ENCODE results near the gene PTPRA.
"Not testable (repeated sequence)": the region's sequence is repeated elsewhere in the genome, so short reads cannot be mapped to it uniquely, and the experiment has no call there.

The PTPRA gene

GRCh38 chr20:3071610-3072529, 198.6 kb downstream of the PTPRA start, which contains the start of gene OXT:
OXT (plus strand) TSS chr20:3071620; CDS start chr20:3071656, 36 bp downstream.
- POLR2A ChIA-PET, result no interaction called here
- no peak for TF ChIP-seq CTCF (IDR thresholded peaks at IDR 0.05; ENCODE audit: control extremely low read depth, extremely low read depth, low read depth, missing control alignments)
- CTCF ChIA-PET, result interaction anchor here (1.1 to 1.9 kb wide), 2 partner anchors 18 to 25 kb away, joined by 4 to 8 read pairs; no protein-coding TSS in a partner anchor
- DNase-seq (ENCODE audit: extremely low spot score), result peak; percentile 34

GRCh38 chr20:3072530-3073250, 199.4 kb downstream of the PTPRA start:
- POLR2A ChIA-PET, result interaction anchor here (0.6 kb wide), 2 partner anchors 22 to 807 kb away, joined by 3 to 5 read pairs; no protein-coding TSS in a partner anchor
- no peak for TF ChIP-seq CTCF (IDR thresholded peaks at IDR 0.05; ENCODE audit: control extremely low read depth, extremely low read depth, low read depth, missing control alignments)
- DNase-seq (ENCODE audit: extremely low spot score), result no peak
- CTCF ChIA-PET, result interaction anchor here (1.1 to 1.9 kb wide), 2 partner anchors 19 to 24 kb away, joined by 4 to 8 read pairs; no protein-coding TSS in a partner anchor

- ChIA-PET POLR2A (interaction anchor here (0.6 kb wide), 1 partner anchor 22 kb away, joined by 3 read pairs; no protein-coding TSS in a partner anchor), CTCF (interaction anchor here (1.1 to 1.9 kb wide), 2 partner anchors 19 to 23 kb away, joined by 4 to 8 read pairs; no protein-coding TSS in a partner anchor)
- not testable (repeated sequence) for DNase-seq (ENCODE audit: extremely low spot score)
Measured at GRCh38 chr20:3073251-3073643, 200.0 kb downstream of the PTPRA start.

- no peak for DNase-seq (ENCODE audit: extremely low spot score)
- ChIA-PET POLR2A (no interaction called here), CTCF (interaction anchor here (0.8 to 2.0 kb wide), 3 partner anchors 14 to 203 kb away, joined by 3 to 5 read pairs (median 3); no protein-coding TSS in a partner anchor)
- no peak for TF ChIP-seq CTCF (IDR thresholded peaks at IDR 0.05; ENCODE audit: control extremely low read depth, extremely low read depth, low read depth, missing control alignments)
Measured at GRCh38 chr20:3074812-3075211, 201.5 kb downstream of the PTPRA start.

- POLR2A ChIA-PET; DNase-seq (ENCODE audit: extremely low spot score): not testable (repeated sequence)
- CTCF ChIA-PET, result interaction anchor here (0.8 to 2.0 kb wide), 2 partner anchors 15 to 22 kb away, joined by 3 to 5 read pairs; no protein-coding TSS in a partner anchor
Measured at GRCh38 chr20:3075315-3075714, 202.0 kb downstream of the PTPRA start.

- POLR2A ChIA-PET, result no interaction called here
Measured at GRCh38 chr20:3077618-3078134, 204.4 kb downstream of the PTPRA start.

More at GRCh38 chr20:3077618-3078134, 204.4 kb downstream of the PTPRA start:
- CTCF ChIA-PET, result interaction anchor here (0.9 to 1.3 kb wide), 4 partner anchors 10 to 239 kb away, joined by 3 to 4 read pairs (median 4); no protein-coding TSS in a partner anchor
- TF ChIP-seq CTCF (IDR thresholded peaks at IDR 0.05; ENCODE audit: control extremely low read depth, extremely low read depth, low read depth, missing control alignments), result no peak
- no peak for DNase-seq (ENCODE audit: extremely low spot score)
